HuH-7 (cell line): ENCODE data around the gene AADAC.
"Not testable (repeated sequence)": the region's sequence is repeated elsewhere in the genome, so short reads cannot be mapped to it uniquely, and the experiment has no call there.

Experiments used
- DNase-seq: peaks from one replicate; pipeline ENCODE4 v3.0.0; 2011; ENCODE audit warnings: low spot score

Gene AADAC

GRCh38 chr3:151813799-151814198 is at the start of gene AADAC:
TSS of gene AADAC (plus strand) at chr3:151814116. CDS start at chr3:151814163, 47 bp downstream.
- no peak for DNase-seq

GRCh38 chr3:151764699-151765098 is 49.2 kb upstream of the AADAC start:
- not testable (repeated sequence) for DNase-seq

- DNase-seq, result no peak
Measured at GRCh38 chr3:151765685-151766084, 48.2 kb upstream of the AADAC start.

- DNase-seq, result no peak
Measured at GRCh38 chr3:151766454-151766853, 47.5 kb upstream of the AADAC start.

GRCh38 chr3:151768393-151768930 is 45.5 kb upstream of the AADAC start:
- no peak for DNase-seq

GRCh38 chr3:151769175-151769574 is 44.7 kb upstream of the AADAC start:
- DNase-seq, result no peak

GRCh38 chr3:151770956-151771355 is 43.0 kb upstream of the AADAC start:
- peak; percentile 17 for DNase-seq

GRCh38 chr3:151772825-151773480 is 41.0 kb upstream of the AADAC start:
- no peak for DNase-seq

- DNase-seq, result no peak
Measured at GRCh38 chr3:151774235-151774634, 39.7 kb upstream of the AADAC start.

- DNase-seq, result no peak
Measured at GRCh38 chr3:151774910-151775309, 39.0 kb upstream of the AADAC start.

- no peak for DNase-seq
Measured at GRCh38 chr3:151775314-151776258, 38.3 kb upstream of the AADAC start.

- DNase-seq, result no peak
Measured at GRCh38 chr3:151776259-151776740, 37.6 kb upstream of the AADAC start.

GRCh38 chr3:151777880-151778279 is 36.0 kb upstream of the AADAC start:
- DNase-seq, result no peak

- DNase-seq, result no peak
Measured at GRCh38 chr3:151787626-151788025, 26.3 kb upstream of the AADAC start.

GRCh38 chr3:151788401-151788800 is 25.5 kb upstream of the AADAC start:
- DNase-seq, result no peak

GRCh38 chr3:151789853-151790463 is 24.0 kb upstream of the AADAC start:
- DNase-seq, result no peak

- DNase-seq, result not testable (repeated sequence)
Measured at GRCh38 chr3:151790763-151791162, 23.2 kb upstream of the AADAC start.

GRCh38 chr3:151792411-151792810 is 21.5 kb upstream of the AADAC start:
- no peak for DNase-seq

GRCh38 chr3:151793636-151794035 is 20.3 kb upstream of the AADAC start:
- DNase-seq, result no peak

- no peak for DNase-seq
Measured at GRCh38 chr3:151794080-151794479, 19.8 kb upstream of the AADAC start.

GRCh38 chr3:151795276-151795675 is 18.6 kb upstream of the AADAC start:
- no peak for DNase-seq

GRCh38 chr3:151796105-151796680 is 17.7 kb upstream of the AADAC start:
- DNase-seq, result no peak
